GM12891 (cell line): ENCODE measurements around the gene SPOPL.

Experiments used
- DNase-seq: peaks from one replicate; pipeline ENCODE4 v3.0.0; 2011; ENCODE audit warnings: low spot score; ENCODE audit not compliant: insufficient read length
- FAIRE-seq: peaks from 2 replicates; lab custom pipeline; 2011; peaks lifted over from hg19 to GRCh38; lab: Jason Lieb, UNC
- PAX5 ChIP-seq: IDR thresholded peaks from 2 replicates; pipeline ENCODE4 v1.6.1; 2011; ENCODE audit warnings: low read length, moderate library complexity, mild to moderate bottlenecking; ENCODE audit not compliant: insufficient read depth, severe bottlenecking
- POLR2A ChIP-seq: IDR thresholded peaks from 2 replicates; pipeline ENCODE4 v1.6.1; 2011; ENCODE audit warnings: low read depth, low read length, control low read depth
- POLR2AphosphoS5 ChIP-seq: IDR thresholded peaks from 2 replicates; pipeline ENCODE4 v1.6.1; 2011; ENCODE audit warnings: low read depth, low read length, control low read depth
- POU2F2 ChIP-seq: IDR thresholded peaks from 2 replicates; pipeline ENCODE4 v1.6.1; 2011; ENCODE audit warnings: low read depth, mild to moderate bottlenecking, control low read depth, low read length, moderate library complexity
- SPI1 ChIP-seq: IDR thresholded peaks from 2 replicates; pipeline ENCODE4 v1.6.1; 2011; ENCODE audit warnings: low read depth, low read length, control low read depth
- TAF1 ChIP-seq: IDR thresholded peaks from 2 replicates; pipeline ENCODE4 v1.6.1; 2011; ENCODE audit warnings: low read depth, low read length, control low read depth

SPOPL gene

GRCh38 chr2:138503087-138503442 lies 1.5 kb downstream of the SPOPL start:
- DNase-seq (no peak), FAIRE-seq (peak; percentile 81)
- TF ChIP-seq POLR2AphosphoS5 = no peak
- no peak for TF ChIP-seq POU2F2
- no peak for TF ChIP-seq PAX5
- no peak for TF ChIP-seq TAF1
- no peak for TF ChIP-seq SPI1
- TF ChIP-seq POLR2A = no peak

GRCh38 chr2:138503652-138504051 lies 2.1 kb downstream of the SPOPL start:
- FAIRE-seq = no peak
- DNase-seq = no peak
- TF ChIP-seq SPI1 (no peak), PAX5 (no peak), POLR2A (no peak), POU2F2 (no peak), TAF1 (no peak), POLR2AphosphoS5 (no peak)

- FAIRE-seq (no peak), DNase-seq (no peak)
- no peak for TF ChIP-seq POLR2A
- no peak for TF ChIP-seq POU2F2
- no peak for TF ChIP-seq POLR2AphosphoS5
- TF ChIP-seq SPI1 = no peak
- TF ChIP-seq PAX5 = no peak
- no peak for TF ChIP-seq TAF1
These were observed 2.5 kb downstream of the SPOPL start for GRCh38 chr2:138504092-138504491.

DNA sequence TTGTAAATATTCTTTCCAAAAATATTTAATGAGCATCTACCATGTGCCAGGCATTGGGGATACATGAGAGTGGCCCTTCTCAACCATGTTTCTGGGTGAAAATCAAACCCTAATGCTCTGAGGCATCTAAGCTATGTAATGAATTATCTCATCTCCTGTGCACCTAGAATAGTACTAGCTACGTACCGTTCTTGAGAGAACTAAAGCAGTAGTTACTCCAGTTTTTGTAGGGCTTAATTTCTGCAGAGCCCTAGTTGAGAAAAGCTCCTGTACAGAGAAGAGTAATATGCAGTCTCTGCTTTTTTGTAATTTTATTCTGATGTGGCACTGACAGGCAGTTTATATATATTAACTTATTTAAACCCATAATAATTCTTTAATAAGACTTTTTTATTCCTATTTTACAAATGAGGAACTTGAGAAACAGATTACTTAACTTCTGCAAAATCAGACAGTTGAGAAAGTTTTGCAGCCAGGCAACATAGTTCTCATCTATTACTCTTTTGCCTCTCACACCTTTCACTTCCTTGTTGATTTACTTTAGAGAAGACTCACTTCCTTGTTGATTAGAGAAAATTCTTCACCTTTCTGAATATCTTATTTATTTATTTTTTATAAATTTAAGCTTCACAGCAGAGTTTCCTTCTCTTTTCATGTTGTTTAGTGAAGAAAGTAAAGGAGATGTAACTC lies 3.1 kb downstream of the SPOPL start:
- FAIRE-seq = peak; percentile 47
- TF ChIP-seq SPI1 (peak; percentile 89), POLR2A (no peak), TAF1 (no peak)
- no peak for DNase-seq

DNA sequence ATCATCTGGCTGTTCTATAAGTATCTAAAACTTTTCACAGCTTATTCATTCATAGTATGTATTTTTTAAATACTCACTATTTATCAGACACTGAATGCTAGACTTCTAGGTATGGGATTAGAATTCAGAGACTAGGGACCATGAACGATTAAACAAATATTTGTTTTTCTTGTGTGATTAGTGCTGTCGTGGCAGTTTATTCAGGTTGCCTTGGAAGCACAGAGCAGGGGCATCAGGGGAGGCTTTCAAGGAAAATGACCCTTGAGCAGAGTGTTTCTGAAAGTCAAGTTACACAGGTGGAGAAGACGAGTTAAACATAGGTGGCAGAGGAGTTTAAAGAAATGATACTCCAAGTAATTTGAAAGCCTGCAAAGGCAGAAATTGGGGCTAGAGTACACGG lies 5.7 kb downstream of the SPOPL start:
- no peak for DNase-seq
- FAIRE-seq = no peak
- TF ChIP-seq POLR2AphosphoS5 = no peak
- TF ChIP-seq TAF1 = no peak
- TF ChIP-seq POU2F2 = no peak
- TF ChIP-seq POLR2A = no peak
- no peak for TF ChIP-seq SPI1
- TF ChIP-seq PAX5 = no peak

GRCh38 chr2:138510319-138510718 lies 8.7 kb downstream of the SPOPL start:
- DNase-seq (no peak), FAIRE-seq (peak; percentile 38)
- TF ChIP-seq POLR2A (no peak), TAF1 (no peak), POLR2AphosphoS5 (no peak), POU2F2 (no peak), SPI1 (no peak), PAX5 (no peak)

DNA sequence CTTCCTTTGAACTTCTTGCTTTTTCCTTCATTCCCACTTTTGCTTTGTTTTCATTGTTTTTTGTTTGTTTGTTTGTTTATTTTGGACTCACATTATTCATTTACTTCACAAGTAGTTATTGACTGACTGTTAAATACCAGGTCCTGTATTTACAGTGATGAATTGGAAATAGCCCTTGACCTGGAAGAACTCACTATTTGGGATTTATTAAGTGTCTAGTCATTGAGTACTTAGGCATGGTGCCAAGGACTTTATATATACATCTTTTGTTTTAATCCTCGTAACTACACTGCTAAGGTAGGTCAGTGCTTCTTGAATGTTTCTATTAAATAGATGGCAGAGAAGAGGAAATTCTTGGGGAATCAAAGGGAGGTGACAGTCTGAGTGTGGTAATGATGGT lies 11.1 kb downstream of the SPOPL start:
- DNase-seq = no peak
- no peak for FAIRE-seq
- no peak for TF ChIP-seq POLR2A
- no peak for TF ChIP-seq POLR2AphosphoS5
- no peak for TF ChIP-seq TAF1
- TF ChIP-seq SPI1 = no peak
- TF ChIP-seq PAX5 = no peak
- no peak for TF ChIP-seq POU2F2

GRCh38 chr2:138514173-138514572 lies 12.6 kb downstream of the SPOPL start:
- TF ChIP-seq TAF1 (no peak), POLR2AphosphoS5 (no peak), POLR2A (no peak), SPI1 (no peak), PAX5 (no peak), POU2F2 (no peak)
- FAIRE-seq (no peak), DNase-seq (no peak)

GRCh38 chr2:138515092-138515491 lies 13.5 kb downstream of the SPOPL start:
- TF ChIP-seq POLR2AphosphoS5 = no peak
- no peak for TF ChIP-seq POLR2A
- no peak for TF ChIP-seq TAF1
- TF ChIP-seq PAX5 = no peak
- no peak for TF ChIP-seq SPI1
- no peak for TF ChIP-seq POU2F2
- DNase-seq = no peak
- no peak for FAIRE-seq

GRCh38 chr2:138516030-138516704 lies 14.6 kb downstream of the SPOPL start:
- no peak for DNase-seq
- peak; percentile 9 for FAIRE-seq
- TF ChIP-seq TAF1 = no peak

- DNase-seq (no peak), FAIRE-seq (no peak)
- no peak for TF ChIP-seq POU2F2
These were observed 17.3 kb downstream of the SPOPL start for GRCh38 chr2:138518860-138519259.
